Measurements from ENCODE around the gene SCNN1B.
"Not testable (repeated sequence)": the region's sequence is repeated elsewhere in the genome, so short reads cannot be mapped to it uniquely, and the experiment has no call there.

SCNN1B gene

GRCh38 chr16:23288726-23289512, 13.2 kb upstream of the SCNN1B start:
- no peak for DNase-seq (ENCODE audit: low spot score)

GRCh38 chr16:23290189-23291062, 11.7 kb upstream of the SCNN1B start:
- no peak for DNase-seq (ENCODE audit: low spot score)

GRCh38 chr16:23293016-23293415, 9.1 kb upstream of the SCNN1B start:
- DNase-seq (ENCODE audit: low spot score), result no peak

- DNase-seq (ENCODE audit: low spot score), result no peak
Observed at GRCh38 chr16:23294260-23294659, 7.8 kb upstream of the SCNN1B start.

GRCh38 chr16:23296994-23297393, 5.1 kb upstream of the SCNN1B start:
- DNase-seq (ENCODE audit: low spot score), result no peak

- no peak for DNase-seq (ENCODE audit: low spot score)
Observed at GRCh38 chr16:23298290-23298915, 3.7 kb upstream of the SCNN1B start.

GRCh38 chr16:23299815-23300214, 2.3 kb upstream of the SCNN1B start:
- DNase-seq (ENCODE audit: low spot score), result not testable (repeated sequence)

- DNase-seq (ENCODE audit: low spot score), result no peak
Observed at GRCh38 chr16:23301251-23302044, 654 bp upstream of the SCNN1B start.

GRCh38 chr16:23303685-23304084, 1.6 kb downstream of the SCNN1B start:
- DNase-seq (ENCODE audit: low spot score), result no peak

- DNase-seq (ENCODE audit: low spot score), result no peak
Observed at GRCh38 chr16:23304620-23305019, 2.5 kb downstream of the SCNN1B start.

GRCh38 chr16:23306199-23307100, 4.3 kb downstream of the SCNN1B start:
- no peak for DNase-seq (ENCODE audit: low spot score)

- no peak for DNase-seq (ENCODE audit: low spot score)
Observed at GRCh38 chr16:23310217-23310616, 8.1 kb downstream of the SCNN1B start.

GRCh38 chr16:23310744-23311143, 8.6 kb downstream of the SCNN1B start:
- DNase-seq (ENCODE audit: low spot score), result no peak

GRCh38 chr16:23316232-23316631, 14.1 kb downstream of the SCNN1B start:
- DNase-seq (ENCODE audit: low spot score), result no peak

- DNase-seq (ENCODE audit: low spot score), result no peak
Observed at GRCh38 chr16:23316634-23317265, 14.6 kb downstream of the SCNN1B start.

- no peak for DNase-seq (ENCODE audit: low spot score)
Observed at GRCh38 chr16:23317266-23317661, 15.2 kb downstream of the SCNN1B start.

- DNase-seq (ENCODE audit: low spot score), result no peak
Observed at GRCh38 chr16:23317751-23318150, 15.6 kb downstream of the SCNN1B start.

- DNase-seq (ENCODE audit: low spot score), result no peak
Observed at GRCh38 chr16:23318639-23319038, 16.5 kb downstream of the SCNN1B start.

GRCh38 chr16:23319861-23320615, 17.9 kb downstream of the SCNN1B start:
- no peak for DNase-seq (ENCODE audit: low spot score)

- no peak for DNase-seq (ENCODE audit: low spot score)
Observed at GRCh38 chr16:23320693-23321092, 18.6 kb downstream of the SCNN1B start.

Measured in AG08395 (cell line).